ENCODE data around the gene NMS.

The NMS gene

GRCh38 chr2:100460904-100461530, 9.3 kb upstream of the NMS start:
- H3K4me3 ChIP-seq (ENCODE audit: low read depth, low read length) = no peak overlapping the region
- no peak for TF ChIP-seq MAX (IDR thresholded peaks at IDR 0.05; ENCODE audit: low read depth, low read length)
- no peak for TF ChIP-seq MYC (IDR thresholded peaks at IDR 0.05; ENCODE audit: low read depth, low read length)
- TF ChIP-seq CTCF (IDR thresholded peaks at IDR 0.05; ENCODE audit: low read depth, low read length) = no peak
- TF ChIP-seq POLR2A (IDR thresholded peaks at IDR 0.05; ENCODE audit: extremely low read depth, insufficient read length) = no peak
- DNase-seq (ENCODE audit: low read depth) = no peak

- no peak for TF ChIP-seq MAX (IDR thresholded peaks at IDR 0.05; ENCODE audit: low read depth, low read length)
- no peak for TF ChIP-seq MYC (IDR thresholded peaks at IDR 0.05; ENCODE audit: low read depth, low read length)
- no peak for TF ChIP-seq CTCF (IDR thresholded peaks at IDR 0.05; ENCODE audit: low read depth, low read length)
- TF ChIP-seq POLR2A (IDR thresholded peaks at IDR 0.05; ENCODE audit: extremely low read depth, insufficient read length) = no peak
- DNase-seq (ENCODE audit: low read depth) = peak; percentile 39
Observed at GRCh38 chr2:100470898-100471514, 724 bp downstream of the NMS start.

GRCh38 chr2:100476606-100477005, 6.3 kb downstream of the NMS start:
- no peak overlapping the region for H3K4me3 ChIP-seq (ENCODE audit: low read depth, low read length)
- DNase-seq (ENCODE audit: low read depth) = no peak
- TF ChIP-seq CTCF (IDR thresholded peaks at IDR 0.05; ENCODE audit: low read depth, low read length) = no peak
- TF ChIP-seq MAX (IDR thresholded peaks at IDR 0.05; ENCODE audit: low read depth, low read length) = no peak
- TF ChIP-seq MYC (IDR thresholded peaks at IDR 0.05; ENCODE audit: low read depth, low read length) = no peak
- no peak for TF ChIP-seq POLR2A (IDR thresholded peaks at IDR 0.05; ENCODE audit: extremely low read depth, insufficient read length)

More at GRCh38 chr2:100470898-100471514, 724 bp downstream of the NMS start:
- H3K4me3 ChIP-seq (ENCODE audit: low read depth, low read length) = no peak overlapping the region

GRCh38 chr2:100482741-100483140, 12.5 kb downstream of the NMS start:
- DNase-seq (ENCODE audit: low read depth) = peak; percentile 40
- TF ChIP-seq MYC (IDR thresholded peaks at IDR 0.05; ENCODE audit: low read depth, low read length) = no peak
- TF ChIP-seq CTCF (IDR thresholded peaks at IDR 0.05; ENCODE audit: low read depth, low read length) = peak; percentile 50
- no peak overlapping the region for H3K4me3 ChIP-seq (ENCODE audit: low read depth, low read length)

GRCh38 chr2:100483895-100484294, 13.6 kb downstream of the NMS start:
- no peak overlapping the region for H3K4me3 ChIP-seq (ENCODE audit: low read depth, low read length)
- DNase-seq (ENCODE audit: low read depth) = no peak
- TF ChIP-seq POLR2A (IDR thresholded peaks at IDR 0.05; ENCODE audit: extremely low read depth, insufficient read length) (no peak), MYC (IDR thresholded peaks at IDR 0.05; ENCODE audit: low read depth, low read length) (no peak), CTCF (IDR thresholded peaks at IDR 0.05; ENCODE audit: low read depth, low read length) (no peak), MAX (IDR thresholded peaks at IDR 0.05; ENCODE audit: low read depth, low read length) (no peak)
